ENCODE data around the gene CYB5RL. TPM values are rescaled to one million over a fixed set of nuclear protein-coding genes. Genes with fewer than 3 reads are reported as not detected.
A peak's percentile ranks its signal among the peaks of the same experiment; 100 is the strongest.
"Not testable (repeated sequence)": the region's sequence is repeated elsewhere in the genome, so short reads cannot be mapped to it uniquely, and the experiment has no call there.

The CYB5RL gene
- total RNA-seq, 2 donors from 2014 or later = 7.1 to 12.0 TPM

GRCh38 chr1:54234284-54234683 is 34.5 kb upstream of the CYB5RL start:
- H3K9me3 Mint-ChIP-seq = no peaks in the 10 kb centered on the region
- no peak overlapping the region for H3K4me3 Mint-ChIP-seq
- DNase-seq (ENCODE audit: low spot score) = no peak
- no peak for ATAC-seq
- H3K27me3 Mint-ChIP-seq = no peaks in the 10 kb centered on the region
- peaks cover 20 to 30% of the 10 kb centered on the region in 2 donors for H3K4me1 Mint-ChIP-seq (ENCODE audit: low read depth in 2 of 2)
- no peak overlapping the region for H3K27ac Mint-ChIP-seq
- H3K36me3 Mint-ChIP-seq = no peaks in the 10 kb centered on the region

DNA sequence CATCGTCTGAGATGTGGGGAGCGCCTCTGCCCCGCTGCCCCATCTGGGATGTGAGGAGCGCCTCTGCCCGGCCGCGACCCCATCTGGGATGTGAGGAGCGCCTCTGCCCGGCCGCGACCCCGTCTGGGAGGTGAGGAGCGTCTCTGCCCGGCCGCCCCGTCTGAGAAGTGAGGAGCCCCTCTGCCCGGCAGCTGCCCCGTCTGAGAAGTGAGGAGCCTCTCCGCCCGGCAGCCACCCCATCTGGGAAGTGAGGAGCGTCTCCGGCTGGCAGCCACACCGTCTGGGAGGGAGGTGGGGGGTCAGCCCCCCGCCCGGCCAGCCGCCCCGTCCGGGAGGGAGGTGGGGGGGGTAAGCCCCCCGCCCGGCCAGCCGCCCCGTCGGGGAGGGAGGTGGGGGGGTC is 33.4 kb upstream of the CYB5RL start:
- H3K4me3 Mint-ChIP-seq, H3K36me3 Mint-ChIP-seq: not testable (repeated sequence)

DNA sequence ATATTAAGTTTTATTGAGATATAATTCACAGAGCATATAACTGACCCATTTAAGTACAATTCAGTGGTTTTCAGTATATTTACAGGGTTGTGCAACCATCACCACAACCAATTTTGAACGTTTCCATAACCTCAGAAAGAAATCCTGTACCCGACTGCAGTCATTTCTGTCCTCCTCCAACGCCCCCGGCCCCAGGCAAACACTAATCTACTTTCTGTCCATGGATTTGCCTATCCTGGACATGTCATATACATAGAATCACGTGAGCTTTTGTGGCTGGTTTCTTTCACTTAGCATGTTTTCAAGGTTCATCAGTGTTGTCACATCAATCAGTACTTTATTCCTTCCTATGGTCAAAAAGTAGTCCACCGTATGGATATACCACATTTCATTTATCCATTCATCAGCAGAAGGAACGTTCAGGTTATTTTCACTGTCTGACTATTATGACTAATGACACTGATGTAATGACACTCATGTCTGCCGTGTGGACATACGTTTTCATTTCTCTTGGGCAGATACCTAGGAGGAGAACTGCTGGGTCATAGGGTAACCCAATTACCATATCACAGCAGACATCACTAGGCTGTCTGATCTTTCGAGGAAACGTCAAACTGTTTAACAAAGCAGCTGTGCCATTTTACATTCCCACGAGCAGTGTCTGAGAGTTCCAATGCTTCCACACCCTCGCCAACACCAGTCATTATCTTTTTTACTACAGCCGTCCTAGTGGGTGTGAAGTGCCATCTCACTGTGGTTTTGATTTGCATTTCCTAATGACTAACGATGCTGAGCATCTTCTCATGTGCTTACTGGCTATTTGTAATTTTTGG is 30.9 kb upstream of the CYB5RL start:
- Mint-ChIP-seq H3K9me3 (no peaks in the 10 kb centered on the region), H3K27me3 (no peaks in the 10 kb centered on the region), H3K36me3 (no peaks in the 10 kb centered on the region), H3K27ac (peak overlapping the region; percentile 66 to 90), H3K4me1 (ENCODE audit: low read depth in 2 of 2) (peaks cover 24 to 33% of the 10 kb centered on the region in 2 donors), H3K4me3 (peak overlapping the region; percentile 76)
- DNase-seq (ENCODE audit: low spot score) (peak; percentile 71), ATAC-seq (peak; percentile 86 to 89)

More for the DNA sequence above, 33.4 kb upstream of the CYB5RL start:
- H3K27ac Mint-ChIP-seq; H3K27me3 Mint-ChIP-seq; H3K9me3 Mint-ChIP-seq; DNase-seq (ENCODE audit: low spot score); ATAC-seq: not testable (repeated sequence)
- peaks cover 24 to 32% of the 10 kb centered on the region in 2 donors for H3K4me1 Mint-ChIP-seq (ENCODE audit: low read depth in 2 of 2)

DNA sequence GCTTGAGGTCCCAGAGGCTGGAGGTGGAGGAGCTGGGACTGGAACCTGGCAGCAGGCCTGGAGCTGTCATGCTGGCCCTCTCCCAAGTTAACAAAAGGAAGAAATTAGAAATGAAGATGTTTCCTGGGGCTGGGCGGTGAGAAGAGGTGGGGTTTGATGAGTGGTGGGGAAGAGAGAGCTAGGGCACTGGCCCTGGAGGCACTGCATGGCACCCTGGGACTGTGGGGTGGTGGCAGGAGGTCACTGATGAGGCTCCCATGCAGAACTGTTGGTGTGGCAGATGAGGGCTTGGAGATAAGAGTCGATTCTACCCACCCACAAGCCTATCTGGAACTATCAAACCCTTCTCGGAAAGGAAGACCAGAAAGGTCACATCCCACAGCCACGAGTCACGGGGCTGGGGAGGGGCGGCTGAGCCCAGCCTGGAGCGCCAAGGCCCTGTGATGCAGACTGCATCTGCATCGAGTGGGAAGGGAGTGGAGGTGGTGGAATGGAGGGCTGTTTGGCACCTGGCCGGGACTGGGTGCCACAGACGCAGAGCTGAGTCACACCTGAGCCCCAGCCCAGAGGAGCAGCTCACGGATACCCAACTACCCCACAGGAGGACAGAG is 29.6 kb upstream of the CYB5RL start:
- DNase-seq (ENCODE audit: low spot score) = no peak
- H3K27me3 Mint-ChIP-seq = no peaks in the 10 kb centered on the region
- no peaks in the 10 kb centered on the region for H3K9me3 Mint-ChIP-seq
- H3K4me1 Mint-ChIP-seq (ENCODE audit: low read depth in 2 of 2) = peaks cover 24 to 33% of the 10 kb centered on the region in 2 donors
- H3K4me3 Mint-ChIP-seq = peak overlapping the region; percentile 67
- peak overlapping the region; percentile 73 to 90 for H3K27ac Mint-ChIP-seq
- no peaks in the 10 kb centered on the region for H3K36me3 Mint-ChIP-seq
- peak; percentile 7 to 56 for ATAC-seq

DNA sequence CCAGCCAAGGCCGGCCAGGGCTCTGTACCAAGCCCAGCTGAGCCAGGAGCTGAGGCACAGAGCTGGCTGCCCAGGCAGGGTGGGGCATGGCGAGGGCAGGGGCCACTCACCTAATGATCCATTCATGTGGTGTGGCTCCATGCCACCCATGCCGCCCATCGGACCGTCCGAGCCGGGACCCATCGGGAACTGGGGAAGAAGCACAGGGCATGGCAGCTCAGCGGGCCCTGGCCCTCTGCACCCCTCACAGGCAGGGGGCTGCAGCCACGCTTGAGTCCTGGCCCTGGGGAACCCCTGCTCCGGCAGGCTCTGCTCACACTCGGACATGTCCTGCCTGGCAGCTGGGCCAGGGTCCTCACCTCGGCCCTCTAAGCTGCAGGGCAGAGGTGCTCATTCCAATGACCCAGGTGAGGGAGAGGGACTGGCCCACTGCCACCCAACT is 28.8 kb upstream of the CYB5RL start:
- Mint-ChIP-seq H3K4me1 (ENCODE audit: low read depth in 2 of 2) (peaks cover 24 to 33% of the 10 kb centered on the region in 2 donors), H3K27me3 (no peaks in the 10 kb centered on the region), H3K9me3 (no peaks in the 10 kb centered on the region), H3K36me3 (no peaks in the 10 kb centered on the region), H3K27ac (peak overlapping the region; percentile 73 to 90), H3K4me3 (no peak overlapping the region)
- DNase-seq (ENCODE audit: low spot score) = no peak
- ATAC-seq = no peak

DNA sequence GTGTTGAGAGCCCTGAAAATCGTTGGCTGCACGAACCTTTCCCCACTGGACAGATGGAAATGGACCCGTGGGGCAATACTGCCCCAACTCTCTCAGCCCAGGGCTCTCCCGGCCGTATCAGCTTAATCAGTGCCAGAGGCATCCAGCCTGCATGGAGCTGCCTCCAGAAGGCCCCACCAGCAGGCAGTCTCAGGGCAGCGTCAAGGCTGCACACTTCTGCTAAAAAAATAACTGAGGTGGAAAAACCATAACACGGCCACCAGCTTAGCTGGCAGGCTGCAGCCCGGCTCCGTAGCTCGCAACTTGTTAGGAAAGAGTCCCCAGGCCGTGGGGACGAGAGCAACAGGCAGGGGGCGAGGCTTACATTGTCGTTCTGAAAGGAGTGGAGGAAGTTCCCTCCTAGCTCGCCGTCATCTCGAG is 28.1 kb upstream of the CYB5RL start:
- Mint-ChIP-seq H3K4me1 (ENCODE audit: low read depth in 2 of 2) (peaks cover 24 to 33% of the 10 kb centered on the region in 2 donors), H3K27ac (peak overlapping the region; percentile 16 to 80), H3K9me3 (no peaks in the 10 kb centered on the region), H3K4me3 (no peak overlapping the region), H3K27me3 (no peaks in the 10 kb centered on the region), H3K36me3 (no peaks in the 10 kb centered on the region)
- no peak for ATAC-seq
- DNase-seq (ENCODE audit: low spot score) = no peak

- no peak for ATAC-seq
- H3K4me3 Mint-ChIP-seq = no peak overlapping the region
- no peaks in the 10 kb centered on the region for H3K36me3 Mint-ChIP-seq
- peak overlapping the region; percentile 16 to 80 for H3K27ac Mint-ChIP-seq
- H3K9me3 Mint-ChIP-seq = no peaks in the 10 kb centered on the region
- H3K4me1 Mint-ChIP-seq (ENCODE audit: low read depth in 2 of 2) = peaks cover 24 to 38% of the 10 kb centered on the region in 2 donors
- no peaks in the 10 kb centered on the region for H3K27me3 Mint-ChIP-seq
- DNase-seq (ENCODE audit: low spot score) = no peak
Measured at GRCh38 chr1:54227091-54227602, 27.3 kb upstream of the CYB5RL start.

DNA sequence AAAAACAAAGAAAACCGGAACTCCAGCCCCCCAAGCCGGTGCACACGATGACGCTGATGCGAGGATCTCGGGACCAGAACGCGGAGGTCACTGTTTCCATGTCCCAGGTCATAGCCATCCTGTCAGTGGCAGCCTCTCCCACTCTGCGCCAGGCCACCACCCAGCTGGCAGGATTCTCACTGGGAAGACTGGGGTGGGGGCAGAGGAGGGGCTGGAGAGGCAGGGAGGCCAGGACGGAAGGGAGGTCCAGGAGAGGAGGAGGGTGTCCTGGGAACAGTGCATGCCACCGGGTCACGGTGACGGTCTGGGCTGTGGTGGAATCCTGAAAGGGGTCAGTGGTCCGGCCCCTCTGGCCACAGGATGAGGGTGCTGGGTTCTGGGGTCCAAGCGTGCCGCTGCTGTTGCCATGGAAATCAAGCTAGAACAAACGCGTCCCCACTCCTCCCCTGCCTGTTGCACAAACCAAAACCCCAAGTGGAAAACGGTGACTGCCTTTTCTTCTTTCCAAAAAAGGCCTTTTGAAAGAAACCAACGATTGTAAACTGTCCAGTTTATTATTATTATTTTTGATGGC is 26.2 kb upstream of the CYB5RL start:
- H3K9me3 Mint-ChIP-seq = no peaks in the 10 kb centered on the region
- H3K27me3 Mint-ChIP-seq = no peaks in the 10 kb centered on the region
- no peak overlapping the region for H3K4me3 Mint-ChIP-seq
- ATAC-seq (no peak), DNase-seq (ENCODE audit: low spot score) (no peak)
- H3K27ac Mint-ChIP-seq = peak overlapping the region; percentile 2 to 63
- peaks cover 18 to 37% of the 10 kb centered on the region in 2 donors for H3K4me1 Mint-ChIP-seq (ENCODE audit: low read depth in 2 of 2)
- H3K36me3 Mint-ChIP-seq = no peaks in the 10 kb centered on the region

DNA sequence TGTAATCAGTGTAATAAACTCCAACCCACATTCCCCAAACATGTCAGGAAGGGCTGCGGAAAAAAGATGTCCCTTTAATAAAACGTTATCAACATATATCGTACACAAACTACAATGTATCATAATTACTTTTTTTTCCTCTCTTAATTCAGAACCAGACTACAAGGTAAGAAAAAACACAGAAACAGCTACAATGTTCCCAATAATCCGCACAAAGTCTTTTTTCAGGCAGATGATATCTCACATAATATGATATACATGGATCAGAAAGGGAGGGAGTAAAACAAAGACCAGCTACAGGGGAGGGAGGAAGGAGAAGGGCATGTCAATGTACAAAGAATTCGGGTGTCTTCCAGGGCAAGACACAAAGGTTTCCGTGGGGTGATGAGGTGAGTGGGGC is 25.5 kb upstream of the CYB5RL start:
- ATAC-seq (no peak), DNase-seq (ENCODE audit: low spot score) (no peak)
- H3K27ac Mint-ChIP-seq = peak overlapping the region; percentile 2 to 63
- H3K4me1 Mint-ChIP-seq (ENCODE audit: low read depth in 2 of 2) = peaks cover 11 to 30% of the 10 kb centered on the region in 2 donors
- H3K27me3 Mint-ChIP-seq = no peaks in the 10 kb centered on the region
- H3K4me3 Mint-ChIP-seq = no peak overlapping the region
- H3K36me3 Mint-ChIP-seq = no peaks in the 10 kb centered on the region
- H3K9me3 Mint-ChIP-seq = no peaks in the 10 kb centered on the region

DNA sequence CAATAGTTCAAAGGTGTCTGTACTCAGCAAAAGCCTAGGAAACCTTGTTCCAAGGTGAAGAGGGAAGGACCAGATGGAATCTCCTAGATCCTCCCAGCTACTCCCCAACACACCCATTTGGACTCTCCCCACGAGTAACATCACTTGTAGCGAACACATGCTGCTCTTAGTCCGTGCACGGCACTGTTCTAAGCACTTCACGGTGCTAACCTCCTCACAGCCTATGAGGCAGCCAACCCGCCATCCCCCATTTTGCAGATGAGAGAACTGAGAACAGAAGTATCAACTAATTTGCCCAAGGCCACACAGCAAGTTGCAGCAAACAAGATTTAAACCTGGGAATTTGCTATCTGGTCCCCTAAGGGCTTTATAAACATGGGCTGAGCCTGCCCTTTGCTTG is 24.4 kb upstream of the CYB5RL start:
- no peaks in the 10 kb centered on the region for H3K27me3 Mint-ChIP-seq
- H3K36me3 Mint-ChIP-seq = no peaks in the 10 kb centered on the region
- peak overlapping the region in 1 of 2 donors; percentile 78 for H3K27ac Mint-ChIP-seq
- H3K4me1 Mint-ChIP-seq (ENCODE audit: low read depth in 2 of 2) = peaks cover 4 to 24% of the 10 kb centered on the region in 2 donors
- H3K4me3 Mint-ChIP-seq = no peak overlapping the region
- ATAC-seq (no peak), DNase-seq (ENCODE audit: low spot score) (no peak)
- H3K9me3 Mint-ChIP-seq = no peaks in the 10 kb centered on the region

DNA sequence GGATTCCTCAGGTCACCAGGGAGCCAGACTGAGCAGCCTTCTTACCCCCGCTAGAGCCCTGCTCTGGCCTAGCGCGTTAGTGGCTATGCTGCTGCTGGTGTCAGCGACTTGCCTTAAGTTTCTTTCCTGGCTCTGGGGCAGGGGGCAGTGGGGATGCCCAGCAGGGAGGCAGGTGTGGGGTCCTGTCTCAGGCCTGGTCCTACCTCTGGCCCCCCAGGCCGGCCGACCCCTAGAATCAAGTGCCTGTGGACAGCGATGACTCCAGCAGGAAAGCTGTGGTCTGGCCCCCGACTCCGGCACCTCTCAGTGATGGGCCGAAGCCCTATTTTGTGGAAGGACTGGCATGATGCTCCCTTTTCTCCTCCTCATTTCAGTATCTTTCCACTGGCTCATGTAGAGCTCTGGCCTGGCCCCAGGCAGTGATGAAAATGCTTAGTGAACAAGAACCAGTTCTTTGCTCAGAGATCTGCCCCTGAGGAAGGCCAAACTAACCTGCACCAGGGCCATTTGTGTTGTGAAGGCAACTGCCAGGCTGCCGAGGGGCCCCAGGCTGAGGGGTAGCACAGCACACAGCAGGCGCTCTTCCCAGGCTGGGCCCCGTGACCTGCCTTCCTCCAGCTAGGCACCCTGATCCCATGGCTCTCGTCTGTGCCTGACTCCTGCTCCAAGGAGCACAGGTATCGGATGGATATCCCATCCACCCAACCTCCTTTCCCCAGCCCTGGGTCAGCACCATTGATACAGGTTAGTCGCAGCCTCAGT is 23.8 kb upstream of the CYB5RL start:
- Mint-ChIP-seq H3K27ac (peak overlapping the region in 1 of 2 donors; percentile 78), H3K4me3 (no peak overlapping the region), H3K9me3 (no peaks in the 10 kb centered on the region), H3K36me3 (no peaks in the 10 kb centered on the region), H3K27me3 (no peaks in the 10 kb centered on the region), H3K4me1 (ENCODE audit: low read depth in 2 of 2) (peaks cover 0 to 23% of the 10 kb centered on the region in 2 donors)
- ATAC-seq = peak in 1 of 2 donors; percentile 2
- DNase-seq (ENCODE audit: low spot score) = no peak

- H3K4me1 Mint-ChIP-seq (ENCODE audit: low read depth in 2 of 2) = peaks cover 0 to 27% of the 10 kb centered on the region in 2 donors
- H3K4me3 Mint-ChIP-seq = no peak overlapping the region
Measured at GRCh38 chr1:54222711-54223110, 22.9 kb upstream of the CYB5RL start.

GRCh38 chr1:54221867-54222484 is 22.1 kb upstream of the CYB5RL start:
- H3K9me3 Mint-ChIP-seq = no peaks in the 10 kb centered on the region
- ATAC-seq = no peak
- peak overlapping the region; percentile 26 to 41 for H3K27ac Mint-ChIP-seq
- DNase-seq (ENCODE audit: low spot score) = no peak
- H3K4me3 Mint-ChIP-seq = no peak overlapping the region
- peaks cover 8% of the 10 kb centered on the region for H3K36me3 Mint-ChIP-seq
- H3K4me1 Mint-ChIP-seq (ENCODE audit: low read depth in 2 of 2) = peaks cover 4 to 29% of the 10 kb centered on the region in 2 donors
- no peaks in the 10 kb centered on the region for H3K27me3 Mint-ChIP-seq

More at GRCh38 chr1:54222711-54223110, 22.9 kb upstream of the CYB5RL start:
- Mint-ChIP-seq H3K36me3 (peaks cover 1% of the 10 kb centered on the region), H3K9me3 (no peaks in the 10 kb centered on the region), H3K27ac (peak overlapping the region in 1 of 2 donors; percentile 41), H3K27me3 (no peaks in the 10 kb centered on the region)
- DNase-seq (ENCODE audit: low spot score) (no peak), ATAC-seq (no peak)
